H9 (cell line): ENCODE data around the gene HCRTR1. TPM values are rescaled to one million over a fixed set of nuclear protein-coding genes. Genes with fewer than 3 reads are reported as not detected.

Source experiments
- DNase-seq: peaks from one replicate; pipeline ENCODE4 v3.0.0-alpha.2; 2017
- H2AFZ ChIP-seq: one replicate; pipeline ENCODE4 v1.6.1; 2013; ENCODE audit warnings: mild to moderate bottlenecking, low read length, control low read depth, moderate library complexity
- H2AK5ac ChIP-seq: 2 replicates; pipeline ENCODE4 v1.6.1; 2013; ENCODE audit warnings: low read length, control low read depth, mixed read lengths; ENCODE audit not compliant: insufficient read length
- H2BK120ac ChIP-seq: one replicate; pipeline ENCODE4 v1.6.1; 2013; ENCODE audit warnings: low read depth, mild to moderate bottlenecking, low read length, control low read depth, inconsistent platforms; ENCODE audit not compliant: poor library complexity, severe bottlenecking
- H2BK12ac ChIP-seq: 2 replicates; pipeline ENCODE4 v1.6.1; 2013; ENCODE audit warnings: low read length, control low read depth, mixed read lengths, low read depth; ENCODE audit not compliant: insufficient read length
- H2BK15ac ChIP-seq: 2 replicates; pipeline ENCODE4 v1.6.1; 2013; ENCODE audit warnings: low read depth, low read length, control low read depth
- H2BK20ac ChIP-seq: one replicate; pipeline ENCODE4 v1.6.1; 2013; ENCODE audit warnings: low read depth, mild to moderate bottlenecking, low read length, control low read depth, inconsistent platforms; ENCODE audit not compliant: poor library complexity, severe bottlenecking
- H2BK5ac ChIP-seq: 2 replicates; pipeline ENCODE4 v1.6.1; 2013; ENCODE audit warnings: low read length, control low read depth, mixed read lengths; ENCODE audit not compliant: insufficient read length
- H3K14ac ChIP-seq: 2 replicates; pipeline ENCODE4 v1.6.1; 2013; ENCODE audit warnings: low read length, control low read depth; ENCODE audit not compliant: insufficient read depth
- H3K18ac ChIP-seq: 2 replicates; pipeline ENCODE4 v1.6.1; 2013; ENCODE audit warnings: low read depth, mild to moderate bottlenecking, mixed read lengths, low read length, control low read depth; ENCODE audit not compliant: insufficient read length
- H3K23ac ChIP-seq: 2 replicates; pipeline ENCODE4 v1.6.1; 2013; ENCODE audit warnings: low read length, control low read depth, mixed read lengths, low read depth; ENCODE audit not compliant: insufficient read length
- H3K23me2 ChIP-seq: 2 replicates; pipeline ENCODE4 v1.6.1; 2013; ENCODE audit warnings: low read depth, mild to moderate bottlenecking, mixed read lengths, low read length, control low read depth; ENCODE audit not compliant: insufficient read length, poor library complexity, severe bottlenecking
- H3K27ac ChIP-seq: 2 replicates; pipeline ENCODE4 v1.5.1; 2013; ENCODE audit warnings: low read length, control low read depth, mixed read lengths, low read depth; ENCODE audit not compliant: insufficient read length
- H3K27me3 ChIP-seq: 2 replicates; pipeline ENCODE4 v1.6.1; 2013; ENCODE audit warnings: low read length, control low read depth, inconsistent platforms; ENCODE audit not compliant: insufficient read depth
- H3K4ac ChIP-seq: 2 replicates; pipeline ENCODE4 v1.6.1; 2013; ENCODE audit warnings: low read depth, mild to moderate bottlenecking, control low read depth, inconsistent platforms, low read length, moderate library complexity
- H3K4me1 ChIP-seq: 2 replicates; pipeline ENCODE4 v1.6.1; 2013; ENCODE audit warnings: low read length, control low read depth, inconsistent platforms; ENCODE audit not compliant: insufficient read depth
- H3K4me2 ChIP-seq: 2 replicates; pipeline ENCODE4 v1.6.1; 2013; ENCODE audit warnings: low read length, control low read depth, mixed read lengths; ENCODE audit not compliant: insufficient read length, insufficient read depth
- H3K56ac ChIP-seq: 2 replicates; pipeline ENCODE4 v1.6.1; 2013; ENCODE audit warnings: low read depth, mild to moderate bottlenecking, mixed read lengths, low read length, control low read depth; ENCODE audit not compliant: insufficient read length
- H3K79me1 ChIP-seq: 2 replicates; pipeline ENCODE4 v1.6.1; 2013; ENCODE audit warnings: low read depth, mild to moderate bottlenecking, moderate library complexity, low read length, control low read depth, inconsistent platforms; ENCODE audit not compliant: insufficient read depth, poor library complexity, severe bottlenecking
- H3K79me2 ChIP-seq: 2 replicates; pipeline ENCODE4 v1.6.1; 2013; ENCODE audit warnings: low read length, control low read depth, inconsistent platforms; ENCODE audit not compliant: insufficient read depth
- H3K9ac ChIP-seq: 2 replicates; pipeline ENCODE4 v1.6.1; 2013; ENCODE audit warnings: low read length, control low read depth, mixed read lengths; ENCODE audit not compliant: insufficient read length; ENCODE audit errors: extremely low read depth
- H3K9me3 ChIP-seq: one replicate; pipeline ENCODE4 v1.6.1; 2013; ENCODE audit warnings: low read depth, low read length, inconsistent platforms; ENCODE audit not compliant: control insufficient read depth
- H3T11ph ChIP-seq: one replicate; pipeline ENCODE4 v1.6.1; 2013; ENCODE audit warnings: mild to moderate bottlenecking, low read length, control low read depth, inconsistent platforms
- H4K20me1 ChIP-seq: one replicate; pipeline ENCODE4 v1.6.1; 2013; ENCODE audit not compliant: control insufficient read depth, insufficient read length, insufficient read depth
- H4K5ac ChIP-seq: 2 replicates; pipeline ENCODE4 v1.6.1; 2013; ENCODE audit warnings: low read depth, mild to moderate bottlenecking, mixed read lengths, low read length, control low read depth; ENCODE audit not compliant: insufficient read length
- H4K8ac ChIP-seq: replicated peaks from 2 replicates; pipeline ENCODE4 v1.6.1; 2013; ENCODE audit warnings: low read length, control low read depth, mixed read lengths, low read depth; ENCODE audit not compliant: insufficient read length
- H4K91ac ChIP-seq: 2 replicates; pipeline ENCODE4 v1.6.1; 2013; ENCODE audit warnings: low read depth, mild to moderate bottlenecking, moderate library complexity, mixed read lengths, low read length, control low read depth; ENCODE audit not compliant: insufficient read length
- H3K27ac Mint-ChIP-seq, 3 experiments: 2 replicates in 2 of 3; 3 replicates in 1 of 3; pipeline ENCODE4 v1.8.0; 2020 to 2021; ENCODE audit warnings: mixed read lengths in 3 of 3, mild to moderate bottlenecking in 1 of 3, moderate library complexity in 1 of 3
- H3K27me3 Mint-ChIP-seq: 2 replicates; pipeline ENCODE4 v1.8.0; 2021; ENCODE audit warnings: low read depth, mild to moderate bottlenecking, moderate library complexity, mixed read lengths
- H3K36me3 Mint-ChIP-seq, 3 experiments: 2 replicates in 2 of 3; 3 replicates in 1 of 3; pipeline ENCODE4 v1.8.0; 2020 to 2021; ENCODE audit warnings: low read depth in 3 of 3, mixed read lengths in 3 of 3; ENCODE audit not compliant: insufficient read depth in 1 of 3
- H3K4me1 Mint-ChIP-seq, 2 experiments: 2 replicates each; pipeline ENCODE4 v1.8.0; 2020; ENCODE audit warnings: mixed read lengths in 2 of 2
- H3K4me3 Mint-ChIP-seq, 2 experiments: 2 replicates in 1 of 2; 3 replicates in 1 of 2; pipeline ENCODE4 v1.8.0; 2020 to 2021; ENCODE audit warnings: mild to moderate bottlenecking in 2 of 2, mixed read lengths in 2 of 2, moderate library complexity in 1 of 2
- H3K9me3 Mint-ChIP-seq, 2 experiments: 2 replicates in 1 of 2; 3 replicates in 1 of 2; pipeline ENCODE4 v1.8.0; 2020; ENCODE audit warnings: mild to moderate bottlenecking in 2 of 2, mixed read lengths in 2 of 2, moderate library complexity in 1 of 2
- WGBS: extraction: QIAGEN DNeasy Blood & Tissue Kit; methylation state at CpG from one replicate; pipeline ENCODE4 v1.1.7; 2013; ENCODE audit warnings: missing lambda C conversion rate, low lambda C conversion rate, mixed read lengths; ENCODE audit not compliant: insufficient read length; ENCODE audit errors: extremely low coverage; 5-methylcytosine and 5-hydroxymethylcytosine counted together
- total RNA-seq: library from RNA; stranded (reverse); gene quantifications from 2 replicates; pipeline ENCODE4 v1.2.1, GENCODE V29; 2021
- TF ChIP-seq, protein P1 (sequence below): fragments of 200-600 bp; sonication (generic); conservative IDR thresholded peaks from 3 replicates; pipeline ENCODE4 v1.8.0; 2021; ENCODE audit warnings: antibody characterized with exemption, mild to moderate bottlenecking

Gene HCRTR1
- total RNA-seq, 1 experiment from 2014 or later, result not detected

GRCh38 chr1:31648641-31649357, 31.3 kb downstream of the HCRTR1 start:
- H3K4ac ChIP-seq, result no peak overlapping the region
- no peak overlapping the region for H2BK15ac ChIP-seq
- no peak overlapping the region for H3K9ac ChIP-seq
- H3K4me2 ChIP-seq, result no peak overlapping the region
- H2AFZ ChIP-seq, result no peak overlapping the region
- no CpG with 5 or more reads among the region's 9 CpGs for WGBS
- H2BK12ac ChIP-seq, result no peak overlapping the region
- H3K23ac ChIP-seq, result no peak overlapping the region
- H4K8ac ChIP-seq, result no peak overlapping the region
- H3K36me3 Mint-ChIP-seq, result no peaks in the 10 kb centered on the region
- H3T11ph ChIP-seq, result no peak overlapping the region
- no peaks in the 10 kb centered on the region for H3K27me3 ChIP-seq
- no peaks in the 10 kb centered on the region for H4K20me1 ChIP-seq
- H4K5ac ChIP-seq, result no peak overlapping the region
- peaks cover 9 to 10% of the 10 kb centered on the region in 2 experiments for H3K4me1 Mint-ChIP-seq
- H3K23me2 ChIP-seq, result peaks cover 4% of the 10 kb centered on the region
- no peak overlapping the region for H3K27ac ChIP-seq
- no peak overlapping the region for H2BK5ac ChIP-seq
- H2AK5ac ChIP-seq, result no peak overlapping the region
- DNase-seq, result no peak
- no peaks in the 10 kb centered on the region; the same call in 1 of the 2 replicates for H3K4me1 ChIP-seq
- no peak overlapping the region for H3K27ac Mint-ChIP-seq
- no peak overlapping the region for H2BK120ac ChIP-seq
- H3K18ac ChIP-seq, result no peak overlapping the region
- H3K9me3 Mint-ChIP-seq, result no peaks in the 10 kb centered on the region
- TF ChIP-seq, protein P1, sequence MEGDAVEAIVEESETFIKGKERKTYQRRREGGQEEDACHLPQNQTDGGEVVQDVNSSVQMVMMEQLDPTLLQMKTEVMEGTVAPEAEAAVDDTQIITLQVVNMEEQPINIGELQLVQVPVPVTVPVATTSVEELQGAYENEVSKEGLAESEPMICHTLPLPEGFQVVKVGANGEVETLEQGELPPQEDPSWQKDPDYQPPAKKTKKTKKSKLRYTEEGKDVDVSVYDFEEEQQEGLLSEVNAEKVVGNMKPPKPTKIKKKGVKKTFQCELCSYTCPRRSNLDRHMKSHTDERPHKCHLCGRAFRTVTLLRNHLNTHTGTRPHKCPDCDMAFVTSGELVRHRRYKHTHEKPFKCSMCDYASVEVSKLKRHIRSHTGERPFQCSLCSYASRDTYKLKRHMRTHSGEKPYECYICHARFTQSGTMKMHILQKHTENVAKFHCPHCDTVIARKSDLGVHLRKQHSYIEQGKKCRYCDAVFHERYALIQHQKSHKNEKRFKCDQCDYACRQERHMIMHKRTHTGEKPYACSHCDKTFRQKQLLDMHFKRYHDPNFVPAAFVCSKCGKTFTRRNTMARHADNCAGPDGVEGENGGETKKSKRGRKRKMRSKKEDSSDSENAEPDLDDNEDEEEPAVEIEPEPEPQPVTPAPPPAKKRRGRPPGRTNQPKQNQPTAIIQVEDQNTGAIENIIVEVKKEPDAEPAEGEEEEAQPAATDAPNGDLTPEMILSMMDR, result no peak
- H4K91ac ChIP-seq, result no peak overlapping the region
- peaks cover 5% of the 10 kb centered on the region for H3K27me3 Mint-ChIP-seq
- H3K4me3 Mint-ChIP-seq, result no peak overlapping the region
- peaks cover 2% of the 10 kb centered on the region; the same call in 1 of the 2 replicates for H3K79me2 ChIP-seq
- H3K56ac ChIP-seq, result no peak overlapping the region
- no peak overlapping the region for H2BK20ac ChIP-seq
- H3K9me3 ChIP-seq, result no peaks in the 10 kb centered on the region
- no peaks in the 10 kb centered on the region for H3K79me1 ChIP-seq
- H3K14ac ChIP-seq, result no peak overlapping the region
